IPS-18a (cell line): ENCODE data around the gene ECHDC3.

Experiments used
- H3K27ac ChIP-seq: one replicate; pipeline ENCODE4 v1.5.1; 2013; ENCODE audit warnings: low read length
- H3K27me3 ChIP-seq: one replicate; pipeline ENCODE4 v1.6.1; 2013; ENCODE audit warnings: mild to moderate bottlenecking, low read length; ENCODE audit not compliant: control insufficient read depth, insufficient read depth
- H3K36me3 ChIP-seq: one replicate; pipeline ENCODE4 v1.6.1; 2013; ENCODE audit warnings: low read depth, low read length; ENCODE audit not compliant: control insufficient read depth
- H3K4me1 ChIP-seq: one replicate; pipeline ENCODE4 v1.6.1; 2013; ENCODE audit warnings: low read depth, low read length; ENCODE audit not compliant: control insufficient read depth
- H3K4me3 ChIP-seq: one replicate; pipeline ENCODE4 v1.5.1; 2013; ENCODE audit warnings: low read length
- H3K9ac ChIP-seq: one replicate; pipeline ENCODE4 v1.6.1; 2013; ENCODE audit warnings: mild to moderate bottlenecking, low read length, moderate library complexity
- H3K9me3 ChIP-seq: one replicate; pipeline ENCODE4 v1.6.1; 2013; ENCODE audit warnings: low read depth, low read length; ENCODE audit not compliant: control insufficient read depth

Gene ECHDC3

GRCh38 chr10:11740907-11741306 is 1.3 kb upstream of the ECHDC3 start:
- Histone ChIP-seq H3K27ac (no peak overlapping the region), H3K4me1 (peaks cover 7% of the 10 kb centered on the region), H3K9me3 (no peaks in the 10 kb centered on the region), H3K27me3 (peaks cover 11% of the 10 kb centered on the region), H3K36me3 (no peaks in the 10 kb centered on the region), H3K4me3 (no peak overlapping the region), H3K9ac (no peak overlapping the region)

GRCh38 chr10:11741608-11742007 is 574 bp upstream of the ECHDC3 start:
- Histone ChIP-seq H3K9ac (no peak overlapping the region), H3K9me3 (no peaks in the 10 kb centered on the region), H3K4me1 (peaks cover 7% of the 10 kb centered on the region), H3K4me3 (no peak overlapping the region), H3K27ac (no peak overlapping the region), H3K27me3 (peaks cover 11% of the 10 kb centered on the region), H3K36me3 (no peaks in the 10 kb centered on the region)

- Histone ChIP-seq H3K4me3 (no peak overlapping the region), H3K27me3 (peaks cover 6% of the 10 kb centered on the region), H3K9ac (no peak overlapping the region), H3K4me1 (peaks cover 1% of the 10 kb centered on the region), H3K9me3 (no peaks in the 10 kb centered on the region), H3K36me3 (no peaks in the 10 kb centered on the region), H3K27ac (no peak overlapping the region)
Observed at GRCh38 chr10:11742779-11743298, 657 bp downstream of the ECHDC3 start.

- Histone ChIP-seq H3K9ac (no peak overlapping the region), H3K36me3 (no peaks in the 10 kb centered on the region), H3K27ac (no peak overlapping the region), H3K4me1 (no peaks in the 10 kb centered on the region), H3K9me3 (no peaks in the 10 kb centered on the region), H3K27me3 (no peaks in the 10 kb centered on the region), H3K4me3 (no peak overlapping the region)
Observed at GRCh38 chr10:11743461-11744338, 1.5 kb downstream of the ECHDC3 start.

GRCh38 chr10:11745045-11745444 is 2.9 kb downstream of the ECHDC3 start:
- Histone ChIP-seq H3K4me1 (no peaks in the 10 kb centered on the region), H3K27ac (no peak overlapping the region), H3K4me3 (no peak overlapping the region), H3K9ac (no peak overlapping the region), H3K27me3 (no peaks in the 10 kb centered on the region), H3K9me3 (no peaks in the 10 kb centered on the region), H3K36me3 (no peaks in the 10 kb centered on the region)

- no peaks in the 10 kb centered on the region for H3K9me3 ChIP-seq
Observed at GRCh38 chr10:11746883-11747539, 4.8 kb downstream of the ECHDC3 start.

GRCh38 chr10:11748866-11749265 is 6.7 kb downstream of the ECHDC3 start:
- Histone ChIP-seq H3K36me3 (no peaks in the 10 kb centered on the region), H3K9me3 (no peaks in the 10 kb centered on the region), H3K4me1 (no peaks in the 10 kb centered on the region), H3K4me3 (no peak overlapping the region), H3K9ac (no peak overlapping the region), H3K27ac (no peak overlapping the region), H3K27me3 (no peaks in the 10 kb centered on the region)

More at GRCh38 chr10:11746883-11747539, 4.8 kb downstream of the ECHDC3 start:
- Histone ChIP-seq H3K27ac (no peak overlapping the region), H3K36me3 (no peaks in the 10 kb centered on the region), H3K4me1 (no peaks in the 10 kb centered on the region), H3K9ac (no peak overlapping the region), H3K4me3 (no peak overlapping the region), H3K27me3 (no peaks in the 10 kb centered on the region)

GRCh38 chr10:11750420-11750819 is 8.2 kb downstream of the ECHDC3 start:
- Histone ChIP-seq H3K27me3 (no peaks in the 10 kb centered on the region), H3K9ac (no peak overlapping the region), H3K36me3 (no peaks in the 10 kb centered on the region), H3K4me3 (no peak overlapping the region), H3K4me1 (no peaks in the 10 kb centered on the region), H3K9me3 (no peaks in the 10 kb centered on the region), H3K27ac (no peak overlapping the region)

- Histone ChIP-seq H3K9me3 (no peaks in the 10 kb centered on the region), H3K27me3 (no peaks in the 10 kb centered on the region), H3K36me3 (no peaks in the 10 kb centered on the region), H3K27ac (no peak overlapping the region), H3K9ac (no peak overlapping the region), H3K4me1 (no peaks in the 10 kb centered on the region), H3K4me3 (no peak overlapping the region)
Observed at GRCh38 chr10:11754173-11754572, 12.0 kb downstream of the ECHDC3 start.

GRCh38 chr10:11754620-11755019 is 12.4 kb downstream of the ECHDC3 start:
- no peak overlapping the region for H3K27ac ChIP-seq

GRCh38 chr10:11755512-11756263 is 13.5 kb downstream of the ECHDC3 start:
- Histone ChIP-seq H3K9ac (no peak overlapping the region), H3K9me3 (no peaks in the 10 kb centered on the region), H3K27me3 (no peaks in the 10 kb centered on the region), H3K27ac (no peak overlapping the region), H3K36me3 (no peaks in the 10 kb centered on the region), H3K4me3 (no peak overlapping the region), H3K4me1 (no peaks in the 10 kb centered on the region)

More at GRCh38 chr10:11754620-11755019, 12.4 kb downstream of the ECHDC3 start:
- no peaks in the 10 kb centered on the region for H3K27me3 ChIP-seq
- no peaks in the 10 kb centered on the region for H3K4me1 ChIP-seq
- H3K9me3 ChIP-seq = no peaks in the 10 kb centered on the region
- H3K4me3 ChIP-seq = no peak overlapping the region
- no peak overlapping the region for H3K9ac ChIP-seq
- H3K36me3 ChIP-seq = no peaks in the 10 kb centered on the region
